ENCODE measurements around the gene NECAB3.

GRCh38 chr20:33697129-33697528 is 22.9 kb upstream of the NECAB3 start:
- TF ChIP-seq EZH2 (IDR thresholded peaks at IDR 0.05; ENCODE audit: borderline replicate concordance, insufficient read depth, low read depth, low read length, poor library complexity, severe bottlenecking): no peak
- TF ChIP-seq, protein P1, sequence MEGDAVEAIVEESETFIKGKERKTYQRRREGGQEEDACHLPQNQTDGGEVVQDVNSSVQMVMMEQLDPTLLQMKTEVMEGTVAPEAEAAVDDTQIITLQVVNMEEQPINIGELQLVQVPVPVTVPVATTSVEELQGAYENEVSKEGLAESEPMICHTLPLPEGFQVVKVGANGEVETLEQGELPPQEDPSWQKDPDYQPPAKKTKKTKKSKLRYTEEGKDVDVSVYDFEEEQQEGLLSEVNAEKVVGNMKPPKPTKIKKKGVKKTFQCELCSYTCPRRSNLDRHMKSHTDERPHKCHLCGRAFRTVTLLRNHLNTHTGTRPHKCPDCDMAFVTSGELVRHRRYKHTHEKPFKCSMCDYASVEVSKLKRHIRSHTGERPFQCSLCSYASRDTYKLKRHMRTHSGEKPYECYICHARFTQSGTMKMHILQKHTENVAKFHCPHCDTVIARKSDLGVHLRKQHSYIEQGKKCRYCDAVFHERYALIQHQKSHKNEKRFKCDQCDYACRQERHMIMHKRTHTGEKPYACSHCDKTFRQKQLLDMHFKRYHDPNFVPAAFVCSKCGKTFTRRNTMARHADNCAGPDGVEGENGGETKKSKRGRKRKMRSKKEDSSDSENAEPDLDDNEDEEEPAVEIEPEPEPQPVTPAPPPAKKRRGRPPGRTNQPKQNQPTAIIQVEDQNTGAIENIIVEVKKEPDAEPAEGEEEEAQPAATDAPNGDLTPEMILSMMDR (IDR thresholded peaks at IDR 0.05): no peak

Data from B cell (primary cell).